ENCODE data around the gene FBN3. TPM values are rescaled to one million over a fixed set of nuclear protein-coding genes. Genes with fewer than 3 reads are reported as not detected.

Gene FBN3
- polyA plus RNA-seq, 1 of the 3 experiments (the other 2 are of a cell fraction), result not detected

DNA sequence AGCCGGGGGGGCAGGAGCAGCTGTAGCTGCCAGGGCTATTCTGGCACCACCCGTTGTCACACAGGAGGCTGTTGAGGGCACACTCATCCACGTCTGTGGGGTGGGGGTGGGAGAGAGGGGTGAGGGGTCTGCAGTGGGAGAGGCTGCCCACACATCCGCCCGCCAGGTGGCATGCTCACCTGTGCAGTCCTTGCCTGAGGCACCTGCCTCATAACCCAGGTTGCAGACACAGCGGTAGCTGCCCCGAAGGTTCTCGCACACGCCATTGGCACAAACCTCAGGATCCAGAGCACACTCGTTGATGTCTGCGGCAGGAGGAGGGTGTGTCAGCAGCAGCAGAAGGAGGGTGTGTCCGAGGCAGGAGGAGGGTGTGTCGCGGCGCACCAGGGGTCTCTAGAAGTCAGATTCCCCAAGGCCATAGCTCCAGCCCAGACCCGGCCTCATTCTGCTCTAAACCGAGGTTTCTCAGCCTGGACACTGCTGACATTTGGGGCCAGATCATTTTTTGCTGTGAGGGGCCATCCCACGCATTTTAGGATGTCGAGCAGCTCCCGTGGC, 20.3 kb downstream of the FBN3 start:
- no peak overlapping the region for H3K4me2 ChIP-seq

More for the DNA sequence above, 20.3 kb downstream of the FBN3 start:
- peaks cover 12% of the 10 kb centered on the region for H3K27me3 ChIP-seq (ENCODE audit: insufficient read depth)
- H2AFZ ChIP-seq (ENCODE audit: low read depth), result no peak overlapping the region
- peaks cover 0 to 8% of the 10 kb centered on the region in 2 experiments; a peak in 1 of 4 replicates for H3K4me1 ChIP-seq (ENCODE audit: control insufficient read depth in 1 of 2, insufficient read depth in 2 of 2, low read depth in 1 of 2, low read length in 1 of 2)
- H3F3A ChIP-seq (replicated peaks; ENCODE audit: insufficient read depth), result no peaks in the 10 kb centered on the region
- TF ChIP-seq MXI1 (IDR thresholded peaks at IDR 0.05; ENCODE audit: low read depth, low read length), result no peak
- no peak for TF ChIP-seq GATA2 (CRISPR knock-in tag; IDR thresholded peaks at IDR 0.05)
- no peak for TF ChIP-seq NFIC (IDR thresholded peaks at IDR 0.05; ENCODE audit: borderline replicate concordance)
- TF ChIP-seq POLR2AphosphoS5 (IDR thresholded peaks at IDR 0.05; ENCODE audit: low read depth, low read length), result no peak
- TF ChIP-seq FOSL2 (IDR thresholded peaks at IDR 0.05; ENCODE audit: borderline replicate concordance, low read depth), result no peak
- no peak for TF ChIP-seq JUND (IDR thresholded peaks at IDR 0.05)
- no peak for TF ChIP-seq GABPA (IDR thresholded peaks at IDR 0.05; ENCODE audit: low read depth)
- TF ChIP-seq CHD2 (IDR thresholded peaks at IDR 0.05; ENCODE audit: low read length, partially characterized antibody), result no peak
- TF ChIP-seq, protein P1, sequence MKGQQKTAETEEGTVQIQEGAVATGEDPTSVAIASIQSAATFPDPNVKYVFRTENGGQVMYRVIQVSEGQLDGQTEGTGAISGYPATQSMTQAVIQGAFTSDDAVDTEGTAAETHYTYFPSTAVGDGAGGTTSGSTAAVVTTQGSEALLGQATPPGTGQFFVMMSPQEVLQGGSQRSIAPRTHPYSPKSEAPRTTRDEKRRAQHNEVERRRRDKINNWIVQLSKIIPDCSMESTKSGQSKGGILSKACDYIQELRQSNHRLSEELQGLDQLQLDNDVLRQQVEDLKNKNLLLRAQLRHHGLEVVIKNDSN (IDR thresholded peaks at IDR 0.05; ENCODE audit: borderline replicate concordance, low read depth), result no peak
- no peak for TF ChIP-seq SIN3A (IDR thresholded peaks at IDR 0.05; ENCODE audit: borderline replicate concordance, low read depth, low read length)
- TF ChIP-seq, protein P2, sequence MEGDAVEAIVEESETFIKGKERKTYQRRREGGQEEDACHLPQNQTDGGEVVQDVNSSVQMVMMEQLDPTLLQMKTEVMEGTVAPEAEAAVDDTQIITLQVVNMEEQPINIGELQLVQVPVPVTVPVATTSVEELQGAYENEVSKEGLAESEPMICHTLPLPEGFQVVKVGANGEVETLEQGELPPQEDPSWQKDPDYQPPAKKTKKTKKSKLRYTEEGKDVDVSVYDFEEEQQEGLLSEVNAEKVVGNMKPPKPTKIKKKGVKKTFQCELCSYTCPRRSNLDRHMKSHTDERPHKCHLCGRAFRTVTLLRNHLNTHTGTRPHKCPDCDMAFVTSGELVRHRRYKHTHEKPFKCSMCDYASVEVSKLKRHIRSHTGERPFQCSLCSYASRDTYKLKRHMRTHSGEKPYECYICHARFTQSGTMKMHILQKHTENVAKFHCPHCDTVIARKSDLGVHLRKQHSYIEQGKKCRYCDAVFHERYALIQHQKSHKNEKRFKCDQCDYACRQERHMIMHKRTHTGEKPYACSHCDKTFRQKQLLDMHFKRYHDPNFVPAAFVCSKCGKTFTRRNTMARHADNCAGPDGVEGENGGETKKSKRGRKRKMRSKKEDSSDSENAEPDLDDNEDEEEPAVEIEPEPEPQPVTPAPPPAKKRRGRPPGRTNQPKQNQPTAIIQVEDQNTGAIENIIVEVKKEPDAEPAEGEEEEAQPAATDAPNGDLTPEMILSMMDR (IDR thresholded peaks at IDR 0.05), result no peak
- no peak for TF ChIP-seq TAF1 (IDR thresholded peaks at IDR 0.05; ENCODE audit: borderline replicate concordance, low read depth, low read length)
- no peak for TF ChIP-seq TEAD4 (IDR thresholded peaks at IDR 0.05; ENCODE audit: borderline replicate concordance, insufficient read depth)
- no peak for TF ChIP-seq RAD21 (IDR thresholded peaks at IDR 0.05; ENCODE audit: low read length)
- TF ChIP-seq, protein P3, sequence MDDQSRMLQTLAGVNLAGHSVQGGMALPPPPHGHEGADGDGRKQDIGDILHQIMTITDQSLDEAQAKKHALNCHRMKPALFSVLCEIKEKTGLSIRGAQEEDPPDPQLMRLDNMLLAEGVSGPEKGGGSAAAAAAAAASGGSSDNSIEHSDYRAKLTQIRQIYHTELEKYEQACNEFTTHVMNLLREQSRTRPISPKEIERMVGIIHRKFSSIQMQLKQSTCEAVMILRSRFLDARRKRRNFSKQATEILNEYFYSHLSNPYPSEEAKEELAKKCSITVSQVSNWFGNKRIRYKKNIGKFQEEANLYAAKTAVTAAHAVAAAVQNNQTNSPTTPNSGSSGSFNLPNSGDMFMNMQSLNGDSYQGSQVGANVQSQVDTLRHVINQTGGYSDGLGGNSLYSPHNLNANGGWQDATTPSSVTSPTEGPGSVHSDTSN (IDR thresholded peaks at IDR 0.05), result no peak
- TF ChIP-seq, protein P4, sequence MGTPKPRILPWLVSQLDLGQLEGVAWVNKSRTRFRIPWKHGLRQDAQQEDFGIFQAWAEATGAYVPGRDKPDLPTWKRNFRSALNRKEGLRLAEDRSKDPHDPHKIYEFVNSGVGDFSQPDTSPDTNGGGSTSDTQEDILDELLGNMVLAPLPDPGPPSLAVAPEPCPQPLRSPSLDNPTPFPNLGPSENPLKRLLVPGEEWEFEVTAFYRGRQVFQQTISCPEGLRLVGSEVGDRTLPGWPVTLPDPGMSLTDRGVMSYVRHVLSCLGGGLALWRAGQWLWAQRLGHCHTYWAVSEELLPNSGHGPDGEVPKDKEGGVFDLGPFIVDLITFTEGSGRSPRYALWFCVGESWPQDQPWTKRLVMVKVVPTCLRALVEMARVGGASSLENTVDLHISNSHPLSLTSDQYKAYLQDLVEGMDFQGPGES (IDR thresholded peaks at IDR 0.05; ENCODE audit: low read depth, low read length), result no peak
- no peaks in the 10 kb centered on the region for H3K79me2 ChIP-seq (ENCODE audit: insufficient read depth)
- ChIA-PET CTCF (no interaction called here), POLR2A (no interaction called here)
- H3K9me3 ChIP-seq, result no peaks in the 10 kb centered on the region
- H3K9ac ChIP-seq, result no peak overlapping the region
- H4K20me1 ChIP-seq (ENCODE audit: insufficient read depth), result no peaks in the 10 kb centered on the region
- no peaks in the 10 kb centered on the region for H3K36me3 ChIP-seq (replicated peaks in 1 of 2; ENCODE audit: control insufficient read depth in 1 of 2, insufficient read depth in 2 of 2, low read length in 1 of 2)
- no peak overlapping the region for H3K4me3 ChIP-seq (ENCODE audit: low read depth in 2 of 2, low read length in 1 of 2)
- H3K9me2 ChIP-seq, result no peaks in the 10 kb centered on the region
- 24% methylated on average over 6 of the region's 20 CpGs for WGBS (ENCODE audit: low lambda C conversion rate)
- no peak overlapping the region for H3K27ac ChIP-seq (ENCODE audit: low read depth in 2 of 2, low read length in 1 of 2)
- no peak for DNase-seq
